HFF-Myc (cell line): ENCODE results near the gene SASH1.

ENCODE experiments used
- DNase-seq: peaks from one replicate; pipeline ENCODE4 v3.0.0-alpha.2; 2011; ENCODE audit warnings: low read depth; ENCODE audit errors: extremely low read depth
- H3K4me3 ChIP-seq: replicated peaks from 2 replicates; pipeline ENCODE4 v1.5.1; 2011; ENCODE audit warnings: low read depth, mild to moderate bottlenecking, control low read depth, low read length
- TF ChIP-seq, protein P1 (sequence below): IDR thresholded peaks from 2 replicates; pipeline ENCODE4 v1.5.1; 2012; ENCODE audit warnings: mild to moderate bottlenecking, low read depth, low read length, control low read depth; ENCODE audit errors: missing control alignments

The SASH1 gene

DNA sequence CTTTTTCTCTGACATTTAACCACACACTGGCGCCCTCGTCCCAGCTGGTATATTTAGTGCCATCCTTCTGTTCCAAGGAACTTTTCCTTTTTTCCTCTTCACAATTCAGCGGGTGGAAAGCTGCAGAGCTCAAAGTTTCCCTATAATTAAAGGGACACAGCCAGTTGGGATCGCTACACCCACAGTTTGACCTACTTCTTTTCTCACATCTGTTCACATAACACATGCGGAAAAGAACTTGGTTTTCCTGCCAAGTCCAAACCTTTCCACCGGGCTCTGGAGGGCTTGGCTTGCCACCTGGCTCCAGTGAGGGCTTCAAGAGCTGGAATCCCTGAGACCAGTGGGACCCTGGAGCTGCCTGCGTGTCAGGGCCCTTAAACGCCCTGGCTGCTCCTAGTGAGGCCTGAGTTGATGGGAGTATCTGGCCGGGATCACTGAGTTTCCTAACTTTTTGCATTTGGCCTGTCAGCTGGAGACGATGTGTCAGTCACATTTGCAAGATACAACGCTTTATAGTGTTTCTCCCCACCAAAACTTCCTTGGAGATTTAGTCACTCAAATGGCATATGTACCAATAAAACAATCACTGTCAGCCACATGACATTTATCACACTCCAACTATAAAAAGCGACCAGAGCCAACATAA is 176.0 kb downstream of the SASH1 start:
- TF ChIP-seq, protein P1, sequence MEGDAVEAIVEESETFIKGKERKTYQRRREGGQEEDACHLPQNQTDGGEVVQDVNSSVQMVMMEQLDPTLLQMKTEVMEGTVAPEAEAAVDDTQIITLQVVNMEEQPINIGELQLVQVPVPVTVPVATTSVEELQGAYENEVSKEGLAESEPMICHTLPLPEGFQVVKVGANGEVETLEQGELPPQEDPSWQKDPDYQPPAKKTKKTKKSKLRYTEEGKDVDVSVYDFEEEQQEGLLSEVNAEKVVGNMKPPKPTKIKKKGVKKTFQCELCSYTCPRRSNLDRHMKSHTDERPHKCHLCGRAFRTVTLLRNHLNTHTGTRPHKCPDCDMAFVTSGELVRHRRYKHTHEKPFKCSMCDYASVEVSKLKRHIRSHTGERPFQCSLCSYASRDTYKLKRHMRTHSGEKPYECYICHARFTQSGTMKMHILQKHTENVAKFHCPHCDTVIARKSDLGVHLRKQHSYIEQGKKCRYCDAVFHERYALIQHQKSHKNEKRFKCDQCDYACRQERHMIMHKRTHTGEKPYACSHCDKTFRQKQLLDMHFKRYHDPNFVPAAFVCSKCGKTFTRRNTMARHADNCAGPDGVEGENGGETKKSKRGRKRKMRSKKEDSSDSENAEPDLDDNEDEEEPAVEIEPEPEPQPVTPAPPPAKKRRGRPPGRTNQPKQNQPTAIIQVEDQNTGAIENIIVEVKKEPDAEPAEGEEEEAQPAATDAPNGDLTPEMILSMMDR, result no peak
- H3K4me3 ChIP-seq, result no peak overlapping the region
- no peak for DNase-seq

GRCh38 chr6:148520109-148520841 is 177.6 kb downstream of the SASH1 start:
- no peak for DNase-seq
- H3K4me3 ChIP-seq, result no peak overlapping the region
- TF ChIP-seq, protein P1, result no peak

DNA sequence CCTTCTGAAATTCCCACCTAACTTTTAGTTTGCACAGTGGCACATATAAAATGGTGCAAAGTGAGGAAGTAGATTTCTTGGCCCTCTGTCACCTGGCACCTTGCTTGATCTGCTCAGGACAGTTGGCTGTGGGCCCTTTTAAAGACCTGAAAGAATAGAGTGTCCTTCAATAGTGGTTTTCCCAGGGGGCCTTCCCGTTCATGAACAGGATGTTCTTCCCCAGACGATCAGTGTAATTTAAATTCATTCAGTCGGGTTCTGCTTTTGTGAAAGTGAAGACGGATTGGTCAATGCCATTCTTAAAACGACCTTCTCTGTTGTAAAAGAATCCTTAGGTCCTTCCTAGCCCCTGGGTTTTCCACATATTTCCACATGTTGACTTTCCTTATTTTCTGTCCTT is 178.5 kb downstream of the SASH1 start:
- no peak for DNase-seq
- H3K4me3 ChIP-seq, result no peak overlapping the region
- TF ChIP-seq, protein P1, result no peak

DNA sequence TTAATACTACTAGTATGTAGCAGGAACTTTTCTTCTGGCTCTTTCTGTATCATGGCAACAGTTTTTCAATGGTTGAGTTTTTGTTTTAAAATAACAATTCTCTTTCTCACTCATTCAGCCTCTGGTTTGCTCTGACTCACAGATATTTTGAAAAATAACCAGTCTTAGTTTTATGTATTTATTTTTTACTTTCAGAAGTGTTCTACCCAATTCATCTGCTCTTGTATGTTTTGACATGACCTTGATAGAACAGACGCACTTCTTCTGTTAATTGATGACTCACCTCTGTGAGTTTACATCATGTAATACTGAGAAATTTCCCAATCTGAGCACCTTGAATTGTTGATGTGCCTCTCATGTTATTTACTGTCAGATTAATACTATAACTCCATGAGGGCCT is 178.9 kb downstream of the SASH1 start:
- no peak for DNase-seq
- H3K4me3 ChIP-seq, result no peak overlapping the region
- TF ChIP-seq, protein P1, result no peak

DNA sequence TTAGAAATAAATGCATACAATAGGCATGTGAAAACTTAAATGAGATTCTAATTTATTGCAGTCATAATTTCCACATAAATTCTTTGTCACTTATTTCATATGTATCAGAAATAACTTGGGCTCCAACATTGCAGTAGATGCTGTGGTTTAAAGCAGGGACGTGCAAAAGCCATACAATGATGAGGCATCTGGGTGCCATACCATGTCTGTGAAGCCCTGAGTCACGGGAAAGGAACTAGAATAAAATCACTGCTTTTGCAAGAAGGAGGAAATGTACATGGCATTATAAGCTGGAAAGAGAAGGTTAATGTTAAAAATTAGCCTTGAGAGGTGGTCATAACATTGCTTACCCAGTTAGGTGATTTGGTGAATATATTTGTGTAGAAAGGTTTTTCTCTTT is 180.4 kb downstream of the SASH1 start:
- peak; percentile 83 for DNase-seq
- TF ChIP-seq, protein P1, result no peak
- no peak overlapping the region for H3K4me3 ChIP-seq

- H3K4me3 ChIP-seq, result no peak overlapping the region
- no peak for DNase-seq
- TF ChIP-seq, protein P1, result no peak
Observed at GRCh38 chr6:148523551-148523950, 180.9 kb downstream of the SASH1 start.

DNA sequence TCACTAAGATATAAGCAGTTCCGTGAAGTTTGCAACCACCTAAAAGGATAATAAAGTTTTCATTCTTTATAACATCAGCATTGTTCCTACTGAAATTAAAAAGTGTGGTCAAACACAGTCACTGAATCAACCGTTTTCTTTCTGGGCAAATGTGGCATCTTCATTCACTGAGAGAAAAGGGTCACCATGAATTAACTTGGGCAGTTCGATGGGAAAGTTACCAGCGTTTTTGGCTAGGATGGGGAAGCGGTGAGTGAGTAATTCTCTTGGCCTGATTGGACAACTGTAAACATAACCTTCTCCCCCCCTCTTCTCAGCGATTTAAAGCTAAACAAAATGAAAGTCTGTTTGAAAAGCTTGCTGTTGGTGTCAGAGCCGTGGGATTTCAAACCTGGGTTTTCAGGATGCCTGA is 181.8 kb downstream of the SASH1 start:
- H3K4me3 ChIP-seq, result peak overlapping the region; percentile 23
- no peak for DNase-seq
- TF ChIP-seq, protein P1, result no peak
